SK-N-MC (cell line): ENCODE results near the gene RANBP9.

Experiments used
- DNase-seq: peaks from one replicate; pipeline ENCODE4 v3.0.0-alpha.2; 2011; ENCODE audit warnings: low read depth, low spot score
- H3K27ac ChIP-seq: fragments of 200-600 bp; sonication (generic); 2 replicates; pipeline ENCODE4 v1.5.1; 2016; ENCODE audit warnings: mixed run types
- H3K36me3 ChIP-seq: fragments of 200-600 bp; sonication (generic); 2 replicates; pipeline ENCODE4 v1.6.1; 2017; ENCODE audit warnings: antibody characterized with exemption, low read length, mixed read lengths; ENCODE audit not compliant: insufficient read depth
- H3K4me3 ChIP-seq: fragments of 200-600 bp; sonication (generic); 2 replicates; pipeline ENCODE4 v1.5.1; 2016
- H3K9ac ChIP-seq: fragments of 200-600 bp; sonication (generic); 2 replicates; pipeline ENCODE4 v1.8.0; 2017; ENCODE audit warnings: mixed run types, mixed read lengths; ENCODE audit not compliant: insufficient read length
- H3K9me3 ChIP-seq: fragments of 200-600 bp; sonication (generic); 2 replicates; pipeline ENCODE4 v1.6.1; 2017; ENCODE audit warnings: low read depth, mild to moderate bottlenecking, antibody characterized with exemption, low read length, moderate library complexity, mixed read lengths
- EZH2 ChIP-seq: fragments of 200-600 bp; sonication (generic); IDR thresholded peaks from one replicate; pipeline ENCODE4 v1.6.1; 2017; ENCODE audit warnings: antibody characterized with exemption
- FOXP2 ChIP-seq: optimal IDR thresholded peaks from 2 replicates; pipeline ENCODE3; 2011; ENCODE audit warnings: mild to moderate bottlenecking, moderate library complexity; ENCODE audit not compliant: insufficient read depth; ENCODE audit errors: extremely low read length, control extremely low read depth
- POLR2AphosphoS5 ChIP-seq: IDR thresholded peaks from 2 replicates; pipeline ENCODE4 v1.6.1; 2012; ENCODE audit warnings: mild to moderate bottlenecking, low read depth, low read length, borderline replicate concordance

Gene RANBP9

DNA sequence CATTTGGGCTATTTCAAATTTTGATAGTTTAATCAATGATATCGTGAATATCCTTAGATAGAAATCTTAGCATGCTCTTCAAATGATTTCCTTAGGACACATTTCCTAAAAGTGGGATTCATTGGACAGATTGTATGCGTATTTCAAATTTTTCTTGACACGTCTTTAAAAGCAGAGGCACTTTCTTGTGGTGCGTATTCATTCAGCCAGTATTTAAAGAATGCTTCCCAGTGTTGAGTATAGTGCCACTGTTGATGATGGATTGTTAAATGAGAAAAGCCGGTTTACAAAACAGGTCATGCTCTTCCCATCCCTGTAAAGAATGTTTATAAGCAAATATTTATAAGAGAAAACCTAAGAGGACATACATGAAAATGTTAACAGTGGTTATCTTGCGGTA is 111.6 kb downstream of the RANBP9 start:
- peaks cover 30% of the 10 kb centered on the region for H3K36me3 ChIP-seq
- no peak overlapping the region for H3K27ac ChIP-seq
- DNase-seq = no peak
- no peak overlapping the region for H3K9ac ChIP-seq
- TF ChIP-seq EZH2 (no peak), FOXP2 (no peak), POLR2AphosphoS5 (no peak)
- H3K4me3 ChIP-seq = no peak overlapping the region
- H3K9me3 ChIP-seq = no peaks in the 10 kb centered on the region

- H3K4me3 ChIP-seq = no peak overlapping the region
- no peak for TF ChIP-seq POLR2AphosphoS5
- TF ChIP-seq FOXP2 = no peak
- TF ChIP-seq EZH2 = no peak
- peaks cover 20% of the 10 kb centered on the region; the same call in 1 of the 2 replicates for H3K36me3 ChIP-seq
- no peaks in the 10 kb centered on the region for H3K9me3 ChIP-seq
- no peak overlapping the region for H3K27ac ChIP-seq
- DNase-seq = no peak
- H3K9ac ChIP-seq = no peak overlapping the region
Observed at GRCh38 chr6:13597073-13597472, 114.6 kb downstream of the RANBP9 start.

DNA sequence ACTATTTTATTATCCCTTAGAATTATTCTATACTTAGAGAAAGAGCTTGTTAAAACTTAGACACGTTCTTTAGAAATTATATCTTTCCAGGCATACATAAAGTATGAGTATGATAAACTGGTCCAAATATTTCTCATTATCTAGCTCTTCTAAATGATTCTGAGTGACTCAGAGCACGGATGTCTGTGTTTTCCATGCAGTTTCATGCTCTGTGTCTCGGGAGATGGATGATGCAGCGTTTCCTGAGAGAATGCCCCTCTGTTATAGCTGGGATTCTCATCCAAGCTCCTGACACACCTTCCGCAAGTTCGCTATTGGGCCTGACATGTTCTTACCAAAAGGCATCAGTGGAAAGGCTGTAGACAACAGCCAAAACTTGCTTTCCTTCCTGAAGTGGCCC is 117.9 kb downstream of the RANBP9 start:
- H3K9me3 ChIP-seq = no peaks in the 10 kb centered on the region
- no peak for DNase-seq

GRCh38 chr6:13593103-13593502 is 118.5 kb downstream of the RANBP9 start:
- Histone ChIP-seq H3K27ac (no peak overlapping the region), H3K9ac (no peak overlapping the region), H3K36me3 (peaks cover 7% of the 10 kb centered on the region; the same call in 1 of the 2 replicates), H3K4me3 (no peak overlapping the region), H3K9me3 (no peaks in the 10 kb centered on the region)
- no peak for DNase-seq
- TF ChIP-seq POLR2AphosphoS5 (no peak), FOXP2 (no peak), EZH2 (no peak)

More for the DNA sequence above, 117.9 kb downstream of the RANBP9 start:
- no peak overlapping the region for H3K4me3 ChIP-seq
- TF ChIP-seq EZH2 (no peak), POLR2AphosphoS5 (no peak), FOXP2 (no peak)
- peaks cover 6% of the 10 kb centered on the region; the same call in 1 of the 2 replicates for H3K36me3 ChIP-seq
- H3K27ac ChIP-seq = no peak overlapping the region
- no peak overlapping the region for H3K9ac ChIP-seq

DNA sequence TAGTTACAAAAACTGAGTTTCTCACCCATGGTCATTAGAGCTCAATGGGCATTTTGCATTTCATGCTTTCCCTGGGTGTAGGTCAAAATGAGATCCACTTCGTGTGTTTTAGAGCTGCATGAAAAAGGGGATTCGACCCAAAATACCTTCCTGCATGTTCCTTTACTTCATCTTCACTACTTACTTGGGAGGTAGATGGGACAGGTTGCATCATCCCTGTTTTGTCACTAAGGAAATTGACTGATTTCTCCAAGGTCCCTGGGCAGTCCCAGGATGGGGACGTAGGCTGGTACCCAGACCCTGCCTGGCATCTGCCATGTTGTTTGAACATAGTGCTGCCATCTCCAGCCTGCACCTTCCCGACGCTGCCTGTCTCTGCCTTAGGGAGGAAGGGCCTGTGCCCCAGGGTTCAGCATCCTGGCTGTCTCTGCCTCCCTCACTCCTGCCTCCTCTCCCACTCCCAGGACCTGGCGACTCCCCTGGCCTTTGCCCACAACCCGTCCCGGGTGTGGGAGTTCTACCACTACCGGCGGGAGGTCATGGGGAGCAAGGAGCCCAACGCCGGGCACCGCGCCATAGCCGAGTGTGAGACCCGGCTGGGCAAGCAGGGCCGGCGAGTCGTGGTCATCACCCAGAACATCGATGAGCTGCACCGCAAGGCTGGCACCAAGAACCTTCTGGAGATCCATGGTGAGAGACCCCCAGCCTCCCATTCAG is 120.3 kb downstream of the RANBP9 start:
- Histone ChIP-seq H3K9me3 (no peaks in the 10 kb centered on the region), H3K4me3 (no peak overlapping the region), H3K9ac (no peak overlapping the region), H3K27ac (no peak overlapping the region), H3K36me3 (peaks cover 6% of the 10 kb centered on the region; the same call in 1 of the 2 replicates)
- no peak for DNase-seq
- no peak for TF ChIP-seq POLR2AphosphoS5
- no peak for TF ChIP-seq EZH2
- TF ChIP-seq FOXP2 = no peak

DNA sequence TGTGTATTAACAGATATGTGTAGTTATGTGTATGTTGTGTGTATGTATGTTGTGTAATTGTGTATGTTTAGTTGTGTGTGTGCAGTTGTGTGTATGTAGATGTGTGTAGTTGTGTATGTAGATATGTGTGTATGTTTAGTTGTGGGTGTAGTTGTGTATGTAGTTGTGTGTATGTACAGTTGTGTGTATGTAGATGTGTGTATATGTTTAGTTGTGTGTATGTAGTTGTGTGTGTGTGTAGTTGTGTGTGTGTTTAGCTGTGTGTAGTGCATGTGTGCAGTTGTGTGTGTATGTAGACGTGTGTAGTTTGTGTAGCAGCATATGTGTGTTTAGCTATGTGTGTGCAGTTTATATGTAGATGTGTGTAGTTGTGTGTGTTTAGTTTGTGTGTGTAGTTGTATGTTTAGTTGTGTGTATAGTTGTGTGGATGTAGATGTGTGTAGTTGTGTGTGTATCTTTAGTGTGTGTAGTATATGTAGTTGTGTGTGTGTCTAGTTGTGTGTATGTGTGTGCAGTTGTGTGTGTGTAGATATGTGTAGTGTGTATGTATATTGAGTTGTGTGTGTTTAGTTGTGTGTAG is 121.0 kb downstream of the RANBP9 start:
- TF ChIP-seq EZH2 (no peak), POLR2AphosphoS5 (no peak), FOXP2 (no peak)
- Histone ChIP-seq H3K4me3 (no peak overlapping the region), H3K9ac (no peak overlapping the region), H3K36me3 (peaks cover 6% of the 10 kb centered on the region; the same call in 1 of the 2 replicates), H3K27ac (no peak overlapping the region), H3K9me3 (no peaks in the 10 kb centered on the region)
- no peak for DNase-seq

GRCh38 chr6:13589801-13590200 is 121.8 kb downstream of the RANBP9 start:
- H3K36me3 ChIP-seq = peaks cover 5% of the 10 kb centered on the region
- H3K4me3 ChIP-seq = no peak overlapping the region
- no peaks in the 10 kb centered on the region for H3K9me3 ChIP-seq
- no peak overlapping the region for H3K9ac ChIP-seq
- H3K27ac ChIP-seq = no peak overlapping the region
- TF ChIP-seq POLR2AphosphoS5 = no peak
- TF ChIP-seq FOXP2 = no peak
- no peak for TF ChIP-seq EZH2
- DNase-seq = no peak

GRCh38 chr6:13586603-13587542 is 124.8 kb downstream of the RANBP9 start:
- no peak for DNase-seq
- TF ChIP-seq EZH2 (no peak), FOXP2 (no peak), POLR2AphosphoS5 (no peak)
- Histone ChIP-seq H3K9ac (no peak overlapping the region), H3K27ac (no peak overlapping the region), H3K4me3 (no peak overlapping the region), H3K36me3 (peaks cover 9% of the 10 kb centered on the region), H3K9me3 (no peaks in the 10 kb centered on the region)
